Astrocyte (in vitro differentiated cells and primary cell): Measurements from ENCODE around the gene KCNMA1. TPM values are rescaled to one million over a fixed set of nuclear protein-coding genes. Genes with fewer than 3 reads are reported as not detected.

Source experiments
- DNase-seq: peaks from one replicate; pipeline ENCODE4 v3.0.0-alpha.2; 2010; ENCODE audit warnings: low read depth
- FAIRE-seq: peaks from 2 replicates; lab custom pipeline; 2011; peaks lifted over from hg19 to GRCh38; lab: Jason Lieb, UNC
- H2AFZ ChIP-seq: 2 replicates; pipeline ENCODE4 v1.6.0; 2012; ENCODE audit warnings: low read depth, low read length, inconsistent platforms
- H3K27ac ChIP-seq: 2 replicates; pipeline ENCODE4 v1.5.1; 2011; ENCODE audit warnings: low read depth, low read length, inconsistent platforms
- H3K27me3 ChIP-seq: 2 replicates; pipeline ENCODE4 v1.6.0; 2011; ENCODE audit warnings: low read length, inconsistent platforms; ENCODE audit not compliant: insufficient read depth
- H3K36me3 ChIP-seq: 2 replicates; pipeline ENCODE4 v1.5.1; 2011; ENCODE audit warnings: low read length, inconsistent platforms; ENCODE audit not compliant: insufficient read depth
- H3K4me1 ChIP-seq: 2 replicates; pipeline ENCODE4 v1.5.1; 2011; ENCODE audit warnings: low read length, inconsistent platforms; ENCODE audit not compliant: insufficient read depth
- H3K4me2 ChIP-seq: 2 replicates; pipeline ENCODE4 v1.6.0; 2012; ENCODE audit warnings: low read length, inconsistent platforms
- H3K4me3 ChIP-seq: 2 replicates; pipeline ENCODE4 v1.5.1; 2011; ENCODE audit warnings: low read depth, mild to moderate bottlenecking, low read length, inconsistent platforms; ENCODE audit not compliant: insufficient read depth
- H3K79me2 ChIP-seq: 2 replicates; pipeline ENCODE4 v1.6.0; 2012; ENCODE audit warnings: mild to moderate bottlenecking, low read length, inconsistent platforms; ENCODE audit not compliant: insufficient read depth
- H3K9ac ChIP-seq: 2 replicates; pipeline ENCODE4 v1.6.0; 2012; ENCODE audit warnings: mild to moderate bottlenecking, low read length, inconsistent platforms
- H3K9me3 ChIP-seq: 2 replicates; pipeline ENCODE4 v1.5.1; 2012; ENCODE audit warnings: low read depth, mild to moderate bottlenecking, low read length, inconsistent platforms; ENCODE audit not compliant: insufficient read depth
- H4K20me1 ChIP-seq: 2 replicates; pipeline ENCODE4 v1.6.0; 2012; ENCODE audit warnings: low read length, inconsistent platforms; ENCODE audit not compliant: insufficient read depth
- H3K27ac Mint-ChIP-seq: one replicate; pipeline ENCODE4 v1.8.0; 2021; ENCODE audit warnings: mild to moderate bottlenecking, mixed read lengths; ENCODE audit not compliant: unreplicated experiment
- H3K27me3 Mint-ChIP-seq: one replicate; pipeline ENCODE4 v1.8.0; 2021; ENCODE audit warnings: low read depth, mixed read lengths; ENCODE audit not compliant: unreplicated experiment
- H3K36me3 Mint-ChIP-seq: one replicate; pipeline ENCODE4 v1.8.0; 2021; ENCODE audit warnings: low read depth, mixed read lengths; ENCODE audit not compliant: unreplicated experiment
- H3K4me1 Mint-ChIP-seq: one replicate; pipeline ENCODE4 v1.8.0; 2021; ENCODE audit warnings: low read depth, mixed read lengths; ENCODE audit not compliant: unreplicated experiment
- H3K4me3 Mint-ChIP-seq: one replicate; pipeline ENCODE4 v1.8.0; 2021; ENCODE audit warnings: mild to moderate bottlenecking, moderate library complexity, mixed read lengths; ENCODE audit not compliant: unreplicated experiment
- H3K9me3 Mint-ChIP-seq: one replicate; pipeline ENCODE4 v1.8.0; 2021; ENCODE audit warnings: mild to moderate bottlenecking, mixed read lengths; ENCODE audit not compliant: unreplicated experiment
- EZH2 ChIP-seq: IDR thresholded peaks from 2 replicates; pipeline ENCODE4 v1.6.1; 2012; ENCODE audit warnings: mild to moderate bottlenecking, low read length, inconsistent platforms; ENCODE audit not compliant: insufficient read depth
- total RNA-seq: library from RNA; stranded (reverse); gene quantifications from 2 replicates; pipeline ENCODE4 v1.2.1, GENCODE V29; 2021
- TF ChIP-seq, protein P1 (sequence below): IDR thresholded peaks from 2 replicates; pipeline ENCODE4 v1.5.1; 2011; ENCODE audit warnings: low read depth, mild to moderate bottlenecking, inconsistent platforms, low read length, moderate library complexity; ENCODE audit not compliant: insufficient read depth

Gene KCNMA1
- total RNA-seq, 1 donor from 2014 or later = 45.8 TPM

DNA sequence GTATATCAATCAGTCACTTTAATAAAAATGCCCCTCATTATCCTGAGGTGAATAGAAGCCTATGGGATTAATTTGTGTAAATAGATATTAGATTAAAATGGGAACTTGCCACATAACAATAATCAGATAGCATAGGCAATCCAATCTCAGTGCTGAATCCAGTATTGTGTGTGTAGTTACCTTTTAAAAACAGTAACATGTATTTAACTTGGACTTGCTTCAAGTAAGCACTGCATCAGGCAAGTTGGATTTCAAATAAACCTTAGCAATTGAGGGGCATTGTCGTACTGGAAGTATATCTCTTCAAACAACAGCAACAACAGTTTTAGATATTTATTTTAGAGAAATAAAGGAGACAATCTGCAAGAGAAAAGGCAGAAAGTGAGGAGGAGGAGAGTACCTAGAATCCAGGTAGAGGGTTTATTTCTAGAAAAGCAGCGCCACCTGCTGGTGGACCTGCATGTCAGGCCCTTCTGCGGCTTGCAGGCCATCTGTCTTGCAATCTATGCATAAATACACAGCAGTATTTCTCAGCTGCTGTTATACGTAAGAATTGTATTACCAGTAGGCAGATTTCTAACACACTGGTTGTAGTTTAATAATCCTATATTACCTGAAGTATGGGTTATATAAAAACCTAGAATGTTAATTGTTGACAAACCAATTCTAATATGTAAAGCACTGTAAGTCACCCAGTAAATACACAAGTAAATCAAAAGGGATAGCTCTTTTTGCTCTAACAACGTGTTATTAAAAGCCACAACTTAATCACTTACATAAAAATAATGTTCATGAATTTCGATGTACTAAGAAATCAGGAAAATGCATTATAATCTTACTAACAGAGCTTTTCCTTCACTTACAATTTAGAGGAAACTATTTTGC is 652.8 kb downstream of the KCNMA1 start:
- H3K27me3 ChIP-seq = no peaks in the 10 kb centered on the region
- no peak overlapping the region for H3K27ac ChIP-seq
- H3K9me3 Mint-ChIP-seq = no peaks in the 10 kb centered on the region
- FAIRE-seq = peak; percentile 74
- H3K36me3 Mint-ChIP-seq = no peaks in the 10 kb centered on the region
- H3K4me3 Mint-ChIP-seq = no peak overlapping the region
- no peaks in the 10 kb centered on the region for H3K36me3 ChIP-seq
- H3K9me3 ChIP-seq = no peaks in the 10 kb centered on the region
- H3K4me2 ChIP-seq = no peak overlapping the region
- no peak overlapping the region for H3K9ac ChIP-seq
- no peak for TF ChIP-seq EZH2
- TF ChIP-seq, protein P1, sequence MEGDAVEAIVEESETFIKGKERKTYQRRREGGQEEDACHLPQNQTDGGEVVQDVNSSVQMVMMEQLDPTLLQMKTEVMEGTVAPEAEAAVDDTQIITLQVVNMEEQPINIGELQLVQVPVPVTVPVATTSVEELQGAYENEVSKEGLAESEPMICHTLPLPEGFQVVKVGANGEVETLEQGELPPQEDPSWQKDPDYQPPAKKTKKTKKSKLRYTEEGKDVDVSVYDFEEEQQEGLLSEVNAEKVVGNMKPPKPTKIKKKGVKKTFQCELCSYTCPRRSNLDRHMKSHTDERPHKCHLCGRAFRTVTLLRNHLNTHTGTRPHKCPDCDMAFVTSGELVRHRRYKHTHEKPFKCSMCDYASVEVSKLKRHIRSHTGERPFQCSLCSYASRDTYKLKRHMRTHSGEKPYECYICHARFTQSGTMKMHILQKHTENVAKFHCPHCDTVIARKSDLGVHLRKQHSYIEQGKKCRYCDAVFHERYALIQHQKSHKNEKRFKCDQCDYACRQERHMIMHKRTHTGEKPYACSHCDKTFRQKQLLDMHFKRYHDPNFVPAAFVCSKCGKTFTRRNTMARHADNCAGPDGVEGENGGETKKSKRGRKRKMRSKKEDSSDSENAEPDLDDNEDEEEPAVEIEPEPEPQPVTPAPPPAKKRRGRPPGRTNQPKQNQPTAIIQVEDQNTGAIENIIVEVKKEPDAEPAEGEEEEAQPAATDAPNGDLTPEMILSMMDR = peak; percentile 98
- H2AFZ ChIP-seq = no peak overlapping the region
- no peaks in the 10 kb centered on the region for H4K20me1 ChIP-seq
- no peaks in the 10 kb centered on the region for H3K27me3 Mint-ChIP-seq
- no peak overlapping the region for H3K4me3 ChIP-seq
- H3K4me1 ChIP-seq = no peaks in the 10 kb centered on the region
- H3K4me1 Mint-ChIP-seq = no peaks in the 10 kb centered on the region
- no peaks in the 10 kb centered on the region for H3K79me2 ChIP-seq
- DNase-seq = peak; percentile 49
- no peak overlapping the region for H3K27ac Mint-ChIP-seq

DNA sequence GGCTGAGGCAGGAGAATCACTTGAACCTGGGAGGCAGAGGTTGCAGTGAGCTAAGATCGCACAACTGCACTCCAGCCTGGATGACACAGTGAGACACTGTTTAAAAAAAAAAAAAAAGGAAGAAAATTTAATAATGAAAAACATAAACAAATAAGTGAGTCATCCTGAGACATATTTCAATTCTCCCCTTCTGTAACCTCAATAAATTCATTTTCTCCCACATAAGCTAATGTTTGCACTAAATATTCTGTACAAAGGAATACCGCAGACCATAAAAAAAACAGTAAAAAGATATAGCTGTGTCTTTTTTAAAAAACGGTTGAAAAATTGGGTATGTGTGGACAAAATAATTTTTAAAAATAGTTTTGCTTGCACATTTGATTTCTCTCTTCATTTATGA is 654.0 kb downstream of the KCNMA1 start:
- Histone ChIP-seq H3K79me2 (no peaks in the 10 kb centered on the region), H2AFZ (no peak overlapping the region), H3K4me1 (no peaks in the 10 kb centered on the region), H3K27ac (no peak overlapping the region), H3K9ac (no peak overlapping the region), H3K4me3 (no peak overlapping the region), H3K36me3 (no peaks in the 10 kb centered on the region), H3K27me3 (no peaks in the 10 kb centered on the region), H4K20me1 (no peaks in the 10 kb centered on the region), H3K9me3 (no peaks in the 10 kb centered on the region), H3K4me2 (no peak overlapping the region)
- no peaks in the 10 kb centered on the region for H3K36me3 Mint-ChIP-seq
- FAIRE-seq (no peak), DNase-seq (no peak)
- H3K27me3 Mint-ChIP-seq = no peaks in the 10 kb centered on the region
- no peak overlapping the region for H3K4me3 Mint-ChIP-seq
- no peak overlapping the region for H3K27ac Mint-ChIP-seq
- no peaks in the 10 kb centered on the region for H3K4me1 Mint-ChIP-seq
- H3K9me3 Mint-ChIP-seq = no peaks in the 10 kb centered on the region
- TF ChIP-seq, protein P1 = no peak
- TF ChIP-seq EZH2 = no peak

DNA sequence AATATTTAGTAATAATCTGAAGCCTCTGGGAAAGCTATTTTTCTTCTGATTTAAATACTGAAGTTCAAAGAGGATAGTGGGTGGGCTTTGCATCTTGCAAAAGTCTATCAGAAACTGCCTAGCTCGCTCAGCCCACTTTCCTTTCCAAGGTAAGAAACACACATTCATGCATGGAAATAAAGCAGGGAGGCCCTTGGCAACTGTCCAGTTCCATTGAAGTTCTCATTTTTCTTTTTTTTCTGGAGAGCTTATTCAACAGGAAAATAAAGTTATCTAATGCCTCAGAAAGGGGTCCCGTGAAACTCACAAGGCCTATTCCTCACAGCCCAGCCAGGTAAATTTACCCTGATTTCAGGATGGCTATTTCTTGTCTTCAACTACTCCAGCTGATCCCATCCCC is 654.9 kb downstream of the KCNMA1 start:
- no peaks in the 10 kb centered on the region for H4K20me1 ChIP-seq
- H3K4me2 ChIP-seq = no peak overlapping the region
- H3K79me2 ChIP-seq = no peaks in the 10 kb centered on the region
- no peaks in the 10 kb centered on the region for H3K4me1 ChIP-seq
- H3K9me3 Mint-ChIP-seq = no peaks in the 10 kb centered on the region
- no peak overlapping the region for H2AFZ ChIP-seq
- no peaks in the 10 kb centered on the region for H3K36me3 Mint-ChIP-seq
- H3K9ac ChIP-seq = no peak overlapping the region
- no peaks in the 10 kb centered on the region for H3K4me1 Mint-ChIP-seq
- H3K27ac ChIP-seq = no peak overlapping the region
- no peaks in the 10 kb centered on the region for H3K9me3 ChIP-seq
- no peak overlapping the region for H3K27ac Mint-ChIP-seq
- H3K36me3 ChIP-seq = no peaks in the 10 kb centered on the region
- DNase-seq (no peak), FAIRE-seq (no peak)
- no peaks in the 10 kb centered on the region for H3K27me3 Mint-ChIP-seq
- H3K4me3 Mint-ChIP-seq = no peak overlapping the region
- TF ChIP-seq EZH2 = no peak
- TF ChIP-seq, protein P1 = no peak
- no peaks in the 10 kb centered on the region for H3K27me3 ChIP-seq
- H3K4me3 ChIP-seq = no peak overlapping the region
